AML-193 (cell line): ENCODE results near the gene CEP68.
A peak's percentile ranks its signal among the peaks of the same experiment; 100 is the strongest.
"Not testable (repeated sequence)": the region's sequence is repeated elsewhere in the genome, so short reads cannot be mapped to it uniquely, and the experiment has no call there.

Experiments used
- DNase-seq, 2 experiments: peaks; one replicate each; lab custom pipeline; 2025; lab: John Stamatoyannopoulos, UW

CEP68 gene

DNA sequence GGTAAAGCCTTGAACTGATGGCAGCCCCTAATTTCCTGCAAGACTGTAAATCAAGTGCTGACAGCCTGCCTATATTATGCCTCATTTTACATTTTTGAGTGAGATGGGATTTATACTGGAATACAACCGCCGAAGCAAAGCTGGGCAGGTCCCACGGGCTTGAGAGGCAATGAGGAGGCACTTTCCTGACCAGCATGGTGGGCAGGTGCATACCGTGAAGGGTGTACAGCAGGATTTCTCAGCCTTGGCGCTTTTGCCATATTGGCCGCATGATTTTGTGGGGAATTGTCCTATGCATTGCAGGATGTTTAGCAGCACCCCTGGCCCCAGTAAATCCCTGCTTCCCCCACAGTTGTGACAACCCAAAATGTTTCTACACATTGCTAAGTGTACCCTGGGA, 22.8 kb downstream of the CEP68 start:
- DNase-seq = no peak

DNA sequence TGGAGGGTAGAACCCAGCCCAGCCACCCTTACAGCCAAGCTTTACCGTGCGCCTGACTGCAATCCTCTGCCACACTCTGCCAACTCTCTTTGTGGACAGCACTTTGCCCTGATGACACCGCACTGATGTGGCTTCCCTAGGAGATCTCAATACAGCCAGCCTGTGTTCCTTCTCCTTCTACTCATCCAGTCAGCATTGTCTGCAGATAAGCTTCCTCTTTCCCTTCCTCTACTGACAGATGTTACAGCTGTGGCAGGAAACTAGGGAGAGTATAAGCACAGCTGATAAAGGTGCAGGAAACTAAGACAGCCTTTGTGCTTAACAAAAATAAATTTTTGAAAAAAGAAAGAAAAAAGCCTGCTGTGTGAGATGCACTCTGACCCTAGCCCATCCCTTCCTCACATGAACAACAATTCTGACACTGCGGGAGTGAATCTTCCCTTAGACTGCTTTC, 25.0 kb downstream of the CEP68 start:
- peak; percentile 86 to 89 for DNase-seq

DNA sequence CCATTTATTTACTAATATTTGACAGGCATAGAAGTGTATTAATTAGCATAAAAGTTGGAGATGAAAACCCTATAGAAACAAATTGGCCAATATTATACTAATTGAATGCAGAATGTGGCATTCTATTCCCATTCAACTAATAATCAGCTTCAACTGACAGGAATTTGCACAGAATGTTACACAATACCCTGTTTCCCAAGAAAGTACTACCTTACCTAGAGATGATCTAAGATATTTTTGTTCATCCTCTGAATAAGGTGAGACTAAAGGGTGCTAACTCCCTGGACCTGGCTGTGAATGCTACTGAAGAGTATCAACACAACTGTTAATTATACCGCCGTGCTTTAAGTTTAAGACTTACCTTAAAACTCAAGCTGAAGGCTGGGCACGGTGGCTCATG, 28.9 kb downstream of the CEP68 start:
- DNase-seq = no peak

DNA sequence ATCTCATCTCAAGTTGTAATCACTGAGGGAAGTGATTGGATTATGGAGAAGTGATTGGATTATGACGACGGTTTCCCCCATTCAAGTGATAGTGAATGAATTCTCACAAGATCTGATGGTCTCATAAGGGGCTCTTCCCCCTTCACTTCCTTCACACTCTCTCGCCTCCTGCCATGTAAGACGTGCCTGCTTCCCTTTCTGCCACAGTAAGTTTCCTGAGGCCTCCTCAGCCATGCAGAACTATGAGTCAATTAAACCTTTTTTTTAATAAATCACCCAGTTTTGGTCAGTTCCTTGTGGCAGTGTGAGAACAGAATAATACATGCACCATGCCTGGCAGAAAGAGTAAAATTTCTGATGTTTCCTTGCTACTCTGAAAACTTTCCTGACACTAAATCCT, 36.6 kb downstream of the CEP68 start:
- DNase-seq = no peak

DNA sequence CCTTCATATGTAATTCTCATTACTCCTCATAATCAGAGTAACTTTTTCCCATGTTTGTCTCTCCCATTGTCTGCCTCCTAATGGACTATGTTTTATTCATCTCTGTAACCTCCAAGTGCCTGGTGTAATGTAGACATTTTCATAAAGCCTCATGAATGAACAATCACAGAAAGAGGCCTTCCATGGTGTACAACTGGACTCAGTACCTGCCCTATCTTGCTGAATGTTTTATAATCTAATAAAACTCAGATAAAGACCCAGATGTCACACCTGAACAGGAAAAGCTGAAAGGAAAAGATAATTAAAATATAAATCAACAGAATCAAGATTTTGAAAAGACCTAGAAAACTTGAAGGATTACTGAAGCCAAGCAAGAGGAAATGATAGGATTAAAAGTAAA, 37.0 kb downstream of the CEP68 start:
- no peak for DNase-seq

DNA sequence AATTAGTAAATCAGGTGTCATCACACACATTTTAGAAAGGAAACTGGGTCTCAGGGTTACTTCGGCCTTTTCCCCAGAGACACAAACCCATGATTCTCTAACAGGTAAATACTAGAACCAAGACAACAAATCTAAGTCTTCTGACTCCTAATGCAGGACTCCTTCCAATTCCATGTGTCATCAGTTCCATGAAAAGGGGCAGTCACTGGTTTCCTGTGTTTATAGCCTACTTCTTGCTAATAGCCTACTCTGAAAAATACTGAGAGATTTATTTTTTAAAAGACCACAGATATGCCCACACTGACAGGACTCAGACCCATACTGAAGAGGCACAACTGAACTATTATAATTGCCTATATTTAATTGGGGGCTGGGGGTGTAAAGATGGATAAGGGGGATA, 40.7 kb downstream of the CEP68 start:
- no peak for DNase-seq

- DNase-seq = no peak
Measured at GRCh38 chr2:65097844-65098243, 41.6 kb downstream of the CEP68 start.

GRCh38 chr2:65098741-65099140, 42.5 kb downstream of the CEP68 start:
- no peak for DNase-seq

DNA sequence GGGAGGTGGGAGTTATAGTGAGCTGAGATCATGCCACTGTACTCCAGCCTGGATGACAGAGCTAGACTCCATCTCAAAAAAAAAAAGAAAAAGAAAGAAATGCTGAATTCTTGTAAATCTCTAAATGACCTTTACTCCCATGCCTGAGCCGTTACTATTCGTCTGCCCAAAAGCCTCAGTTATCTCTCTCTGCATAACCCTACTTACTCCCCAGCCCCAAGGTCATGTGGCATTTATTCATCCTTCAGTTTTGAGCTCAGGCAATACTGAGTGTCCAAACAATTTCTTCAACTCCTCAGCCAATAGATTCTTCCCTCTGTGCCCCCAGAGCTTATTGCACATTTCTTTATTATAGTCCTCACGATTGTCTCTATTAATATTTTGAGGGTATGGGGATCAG, 44.9 kb downstream of the CEP68 start:
- no peak for DNase-seq

DNA sequence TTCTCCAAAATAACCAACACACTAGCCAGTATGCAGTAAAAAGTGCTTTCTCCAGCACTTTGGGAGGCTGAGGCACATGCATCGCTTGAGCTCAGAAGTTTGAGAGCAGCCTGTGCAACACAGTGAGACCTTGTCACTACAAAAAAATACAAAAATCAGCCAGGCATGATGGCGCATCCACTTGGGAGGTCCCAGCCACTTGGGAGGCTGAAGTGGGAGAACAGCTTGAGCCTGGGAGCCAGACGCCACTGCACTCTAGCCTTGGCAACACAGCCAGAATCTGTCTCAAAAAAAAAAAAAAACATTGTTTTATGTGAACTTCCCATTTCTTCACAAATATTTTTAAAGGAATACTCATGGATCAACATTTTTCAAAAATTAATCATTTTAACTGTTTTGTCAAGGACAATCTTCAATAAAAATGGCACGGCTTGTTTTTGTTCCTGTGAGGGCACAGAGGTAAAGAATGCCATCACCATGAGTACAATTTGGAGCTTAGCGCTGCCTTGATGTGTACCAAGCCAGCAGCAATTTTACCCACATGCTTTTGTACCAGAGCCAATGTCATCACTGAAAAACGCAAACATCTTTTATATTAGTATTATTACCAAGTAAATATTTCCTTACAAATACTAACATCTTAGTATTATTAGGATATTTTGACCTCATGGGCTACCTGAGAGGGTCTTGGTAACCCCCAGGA, 46.9 kb downstream of the CEP68 start:
- DNase-seq = no peak

GRCh38 chr2:65107530-65107929, 51.3 kb downstream of the CEP68 start:
- DNase-seq = no peak

GRCh38 chr2:65108780-65109179, 52.6 kb downstream of the CEP68 start:
- DNase-seq = no peak

DNA sequence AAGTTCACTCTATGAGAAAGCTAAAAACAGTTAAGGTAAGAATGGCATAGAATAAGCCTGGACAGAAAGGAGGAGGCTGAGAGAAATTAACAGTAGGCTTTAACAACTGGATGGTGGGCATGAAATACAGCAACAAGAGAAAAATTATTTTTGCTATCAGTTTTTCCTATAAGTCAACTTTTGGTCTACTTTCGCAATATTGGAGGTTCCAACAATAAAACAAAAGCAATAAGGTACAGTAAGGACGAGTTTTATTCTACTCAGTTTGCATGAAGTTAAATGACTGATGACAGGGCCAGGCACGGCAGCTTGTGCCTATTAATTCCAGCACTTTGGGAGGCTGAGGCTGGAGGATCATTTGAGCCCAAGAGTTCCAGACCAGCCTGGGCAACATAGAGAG, 56.4 kb downstream of the CEP68 start:
- DNase-seq = no peak

- DNase-seq = no peak
Measured at GRCh38 chr2:65113229-65113628, 57.0 kb downstream of the CEP68 start.

- no peak for DNase-seq
Measured at GRCh38 chr2:65113816-65114215, 57.6 kb downstream of the CEP68 start.

GRCh38 chr2:65114921-65115320, 58.7 kb downstream of the CEP68 start:
- DNase-seq = no peak

DNA sequence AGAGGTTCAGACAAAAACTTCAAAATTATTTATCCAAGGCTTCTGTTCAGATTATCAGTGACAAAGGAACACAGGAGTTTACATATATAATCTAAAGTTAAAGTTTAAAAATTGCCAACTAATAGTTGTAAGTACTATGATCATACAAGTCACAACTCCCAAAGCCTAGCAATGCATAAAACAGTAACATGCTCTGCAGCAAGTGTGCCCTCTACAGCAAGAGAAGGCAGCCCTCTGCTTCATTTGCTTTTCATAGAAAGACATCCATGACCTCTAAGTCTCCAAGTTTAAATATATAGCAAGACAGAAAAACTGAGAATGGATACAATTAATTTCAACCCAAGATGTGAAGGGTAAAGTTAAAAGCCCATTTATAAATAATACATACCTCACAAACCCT, 60.4 kb downstream of the CEP68 start:
- no peak for DNase-seq

DNA sequence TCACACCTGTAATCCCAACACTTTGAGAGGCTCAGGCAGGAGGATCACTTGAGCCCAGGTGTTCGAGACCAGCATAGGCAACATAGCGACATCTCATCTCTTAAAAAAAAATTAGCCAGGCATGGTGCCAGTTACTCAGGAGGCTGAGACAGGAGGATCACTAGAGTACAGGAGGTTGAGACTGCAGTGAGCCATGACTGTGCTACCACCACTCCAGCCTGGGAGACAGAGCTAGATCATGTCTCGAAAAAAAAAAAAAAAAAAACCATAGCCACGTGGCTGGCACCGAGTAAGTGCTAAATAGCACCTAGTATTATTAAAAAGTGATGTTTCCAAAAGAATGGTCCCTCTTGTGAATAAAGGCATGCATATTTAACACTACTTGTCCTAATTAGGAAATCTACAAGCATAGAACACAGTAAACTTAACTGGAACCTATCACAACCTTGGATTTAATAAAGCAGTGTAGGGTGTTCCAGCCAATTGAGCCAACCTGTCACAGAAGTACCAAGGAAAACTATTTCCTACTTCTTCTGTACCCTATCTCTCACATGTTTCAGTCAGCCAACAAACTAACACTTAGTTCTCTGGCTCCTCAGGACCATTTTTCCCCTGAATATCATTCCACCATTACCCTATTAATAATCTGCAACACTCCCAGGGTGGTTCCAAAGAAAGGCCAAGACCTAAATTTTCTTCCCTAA, 64.9 kb downstream of the CEP68 start:
- no peak for DNase-seq

DNA sequence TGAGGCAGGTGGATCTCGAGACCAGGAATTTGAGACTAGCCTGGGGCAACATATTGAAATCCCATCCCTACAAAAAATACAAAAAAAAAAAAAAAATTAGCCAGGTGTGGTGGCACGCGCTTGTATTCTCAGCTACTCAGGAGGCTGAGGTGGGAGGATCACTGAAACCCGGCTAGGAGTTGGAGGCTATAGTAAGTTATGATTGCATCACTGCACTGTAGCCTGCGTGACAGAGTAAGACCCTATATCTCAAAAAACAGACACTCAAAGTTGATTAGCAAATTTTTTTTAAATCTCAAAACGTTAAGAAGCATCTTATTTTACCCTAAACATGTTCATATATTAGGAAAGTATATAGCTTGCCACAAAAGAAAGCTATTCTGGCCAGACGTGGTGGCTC, 66.1 kb downstream of the CEP68 start:
- no peak for DNase-seq

DNA sequence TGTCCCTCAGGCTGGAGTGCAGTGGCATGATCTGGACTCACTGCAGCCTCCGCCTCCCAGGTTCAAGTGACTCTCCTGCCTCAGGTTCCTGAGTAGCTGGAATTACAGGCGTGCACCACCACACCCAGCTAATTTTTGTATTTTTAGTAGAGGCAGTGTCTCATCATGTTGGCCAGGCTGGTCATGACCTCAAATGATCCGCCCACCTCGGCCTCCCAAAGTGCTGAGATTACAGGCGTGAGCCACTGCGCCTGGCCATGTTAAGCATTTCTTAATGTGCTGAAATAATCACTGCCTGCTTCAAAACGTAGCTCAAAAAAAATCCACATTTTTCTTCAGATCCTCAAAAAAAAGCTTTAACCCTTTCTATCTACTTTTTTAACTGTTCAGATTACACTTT, 69.2 kb downstream of the CEP68 start:
- not testable (repeated sequence) for DNase-seq

DNA sequence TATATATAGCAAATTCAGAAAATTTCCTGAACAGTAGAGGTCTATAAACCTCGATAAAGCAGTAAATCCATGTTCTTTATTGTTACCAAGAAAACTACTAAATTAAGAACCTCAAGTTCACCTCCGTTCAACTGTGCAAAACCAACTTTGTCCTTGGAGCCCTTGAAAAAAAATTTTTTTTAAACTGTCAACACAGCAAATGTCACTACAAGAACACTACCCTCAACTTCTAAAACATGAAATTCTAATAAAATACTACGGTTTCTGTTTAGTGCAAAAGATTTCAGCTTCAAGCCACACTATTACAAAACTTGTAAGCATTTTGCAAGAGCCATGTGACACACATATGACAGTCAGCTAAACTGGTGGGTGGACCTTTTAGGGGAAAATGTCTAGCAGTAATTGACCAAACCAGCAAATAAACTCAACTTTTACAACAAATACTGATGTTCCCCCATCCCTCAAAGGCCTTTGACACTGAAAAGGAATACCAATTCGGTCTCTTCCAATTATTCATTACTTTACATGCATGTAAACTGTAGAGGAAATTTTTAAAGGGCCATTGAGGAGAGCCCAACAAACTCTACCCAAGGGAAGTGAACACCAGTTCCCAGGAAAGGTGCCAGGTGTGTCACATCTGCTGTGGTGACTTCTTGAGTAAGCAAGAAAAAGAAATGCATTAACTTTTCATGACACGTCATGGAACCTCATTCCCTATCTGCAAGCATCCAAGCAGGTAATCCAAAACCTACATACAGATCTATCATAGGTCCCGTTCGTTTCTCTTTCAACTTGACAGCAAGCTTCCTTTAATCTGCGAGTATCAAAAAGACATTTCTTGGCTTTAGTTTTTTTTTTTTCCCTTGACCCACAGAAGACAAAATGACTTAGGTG, 72.3 kb downstream of the CEP68 start:
- peak; percentile 84 to 90 for DNase-seq

DNA sequence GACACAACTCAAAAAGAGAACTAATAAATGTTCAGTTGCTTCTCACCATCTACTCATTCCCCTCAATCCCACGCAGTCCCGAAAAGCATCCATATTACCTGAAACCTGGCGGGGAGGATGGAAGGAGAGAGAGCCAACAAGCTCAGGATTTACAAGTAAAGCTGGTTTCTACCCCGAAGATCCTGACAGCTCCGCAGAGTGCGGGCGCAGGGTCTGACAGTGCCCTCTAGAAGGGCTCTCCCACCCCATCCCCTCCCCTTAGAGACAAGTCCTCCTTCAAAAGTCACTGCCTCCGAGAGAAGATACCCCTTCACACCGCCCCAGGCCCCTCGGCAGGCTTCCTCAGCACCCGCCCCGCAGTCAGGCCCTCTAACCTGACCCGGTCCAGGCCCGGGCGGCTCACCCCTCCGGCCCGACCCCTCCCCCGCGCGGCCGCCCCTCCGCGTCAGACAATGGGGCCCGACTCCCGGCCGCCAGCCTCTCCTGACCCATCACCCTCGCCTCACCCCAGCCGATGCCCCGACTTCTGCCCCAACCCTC, 73.1 kb downstream of the CEP68 start:
- DNase-seq = no peak
